ENCODE data around the gene ALG11. TPM values are rescaled to one million over a fixed set of nuclear protein-coding genes. Genes with fewer than 3 reads are reported as not detected.
A peak's percentile ranks its signal among the peaks of the same experiment; 100 is the strongest.
"Not testable (repeated sequence)": the region's sequence is repeated elsewhere in the genome, so short reads cannot be mapped to it uniquely, and the experiment has no call there.

Gene ALG11
- total RNA-seq, 1 donor from 2014 or later, result 44.7 TPM

DNA sequence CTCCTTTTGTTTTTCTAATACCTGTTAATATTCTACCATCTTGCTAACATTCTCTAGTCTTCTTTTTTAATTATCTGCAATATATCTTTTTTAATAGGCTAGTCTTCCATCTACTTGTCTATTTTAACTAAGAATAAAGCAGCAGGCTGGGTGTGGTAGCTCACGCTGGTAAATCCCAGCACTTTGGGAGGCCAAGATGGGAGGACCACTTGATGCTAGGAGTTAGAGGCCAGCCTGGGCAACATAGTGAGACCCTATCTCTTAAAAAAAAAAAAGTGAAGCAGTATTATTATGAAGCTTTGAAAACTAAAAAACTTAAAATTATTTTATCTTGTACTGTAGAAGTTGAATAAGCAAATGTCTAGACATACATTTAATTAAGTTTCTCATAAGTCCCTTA lies 15.6 kb downstream of the ALG11 start:
- no peaks in the 10 kb centered on the region for H3K9me3 Mint-ChIP-seq (ENCODE audit: unreplicated experiment)

DNA sequence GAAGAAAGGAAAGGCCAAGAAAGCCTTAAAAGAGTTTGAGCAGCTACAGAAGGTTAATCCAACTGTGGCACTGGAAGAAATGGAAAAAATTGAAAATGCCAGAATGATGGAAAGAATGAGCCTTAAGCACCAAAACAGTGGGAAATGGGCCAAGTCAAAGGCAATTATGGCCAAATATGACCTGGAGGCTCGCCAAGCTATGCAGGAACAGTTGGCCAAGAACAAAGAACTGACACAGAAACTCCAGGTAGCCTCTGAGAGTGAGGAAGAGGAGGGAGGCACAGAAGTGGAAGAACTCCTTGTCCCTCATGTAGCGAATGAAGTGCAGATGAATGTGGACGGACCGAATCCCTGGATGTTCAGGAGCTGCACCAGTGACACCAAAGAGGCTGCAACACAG lies 17.4 kb downstream of the ALG11 start:
- no peaks in the 10 kb centered on the region for H3K9me3 Mint-ChIP-seq (ENCODE audit: unreplicated experiment)
- peak overlapping the region; percentile 63 for H3K4me3 Mint-ChIP-seq (ENCODE audit: unreplicated experiment)
- H3K36me3 Mint-ChIP-seq (ENCODE audit: low read depth, unreplicated experiment), result peaks cover 54% of the 10 kb centered on the region
- no peak for DNase-seq (ENCODE audit: low spot score)
- peak overlapping the region; percentile 74 for H3K27ac Mint-ChIP-seq (ENCODE audit: unreplicated experiment)
- peaks cover 13% of the 10 kb centered on the region for H3K4me1 Mint-ChIP-seq (ENCODE audit: unreplicated experiment)
- H3K27me3 Mint-ChIP-seq (ENCODE audit: unreplicated experiment), result peaks cover 9% of the 10 kb centered on the region
- TF ChIP-seq, protein P1, sequence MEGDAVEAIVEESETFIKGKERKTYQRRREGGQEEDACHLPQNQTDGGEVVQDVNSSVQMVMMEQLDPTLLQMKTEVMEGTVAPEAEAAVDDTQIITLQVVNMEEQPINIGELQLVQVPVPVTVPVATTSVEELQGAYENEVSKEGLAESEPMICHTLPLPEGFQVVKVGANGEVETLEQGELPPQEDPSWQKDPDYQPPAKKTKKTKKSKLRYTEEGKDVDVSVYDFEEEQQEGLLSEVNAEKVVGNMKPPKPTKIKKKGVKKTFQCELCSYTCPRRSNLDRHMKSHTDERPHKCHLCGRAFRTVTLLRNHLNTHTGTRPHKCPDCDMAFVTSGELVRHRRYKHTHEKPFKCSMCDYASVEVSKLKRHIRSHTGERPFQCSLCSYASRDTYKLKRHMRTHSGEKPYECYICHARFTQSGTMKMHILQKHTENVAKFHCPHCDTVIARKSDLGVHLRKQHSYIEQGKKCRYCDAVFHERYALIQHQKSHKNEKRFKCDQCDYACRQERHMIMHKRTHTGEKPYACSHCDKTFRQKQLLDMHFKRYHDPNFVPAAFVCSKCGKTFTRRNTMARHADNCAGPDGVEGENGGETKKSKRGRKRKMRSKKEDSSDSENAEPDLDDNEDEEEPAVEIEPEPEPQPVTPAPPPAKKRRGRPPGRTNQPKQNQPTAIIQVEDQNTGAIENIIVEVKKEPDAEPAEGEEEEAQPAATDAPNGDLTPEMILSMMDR (IDR thresholded peaks at IDR 0.05; ENCODE audit: unreplicated experiment), result no peak

More for the DNA sequence above, 15.6 kb downstream of the ALG11 start:
- Mint-ChIP-seq H3K27ac (ENCODE audit: unreplicated experiment) (no peak overlapping the region), H3K4me3 (ENCODE audit: unreplicated experiment) (no peak overlapping the region), H3K36me3 (ENCODE audit: low read depth, unreplicated experiment) (peaks cover 59% of the 10 kb centered on the region), H3K27me3 (ENCODE audit: unreplicated experiment) (peaks cover 9% of the 10 kb centered on the region), H3K4me1 (ENCODE audit: unreplicated experiment) (peaks cover 13% of the 10 kb centered on the region)
- TF ChIP-seq, protein P1 (IDR thresholded peaks at IDR 0.05; ENCODE audit: unreplicated experiment), result no peak
- DNase-seq (ENCODE audit: low spot score), result no peak

DNA sequence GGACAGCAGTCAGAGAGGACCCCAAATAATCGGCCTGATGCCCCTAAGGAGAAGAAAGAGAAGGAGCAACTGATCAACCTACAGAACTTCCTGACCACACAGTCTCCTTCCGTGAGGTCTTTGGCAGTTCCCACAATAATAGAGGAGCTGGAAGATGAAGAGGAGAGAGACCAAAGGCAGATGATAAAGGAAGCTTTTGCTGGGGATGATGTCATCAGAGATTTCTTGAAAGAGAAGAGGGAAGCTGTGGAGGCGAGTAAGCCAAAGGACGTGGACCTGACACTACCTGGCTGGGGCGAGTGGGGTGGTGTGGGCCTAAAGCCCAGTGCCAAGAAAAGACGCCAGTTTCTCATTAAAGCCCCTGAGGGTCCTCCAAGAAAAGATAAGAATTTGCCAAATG lies 18.2 kb downstream of the ALG11 start:
- Mint-ChIP-seq H3K36me3 (ENCODE audit: low read depth, unreplicated experiment) (peaks cover 48% of the 10 kb centered on the region), H3K4me1 (ENCODE audit: unreplicated experiment) (peaks cover 20% of the 10 kb centered on the region)
- not testable (repeated sequence) for DNase-seq (ENCODE audit: low spot score); H3K9me3 Mint-ChIP-seq (ENCODE audit: unreplicated experiment); H3K27ac Mint-ChIP-seq (ENCODE audit: unreplicated experiment); H3K4me3 Mint-ChIP-seq (ENCODE audit: unreplicated experiment); H3K27me3 Mint-ChIP-seq (ENCODE audit: unreplicated experiment)

DNA sequence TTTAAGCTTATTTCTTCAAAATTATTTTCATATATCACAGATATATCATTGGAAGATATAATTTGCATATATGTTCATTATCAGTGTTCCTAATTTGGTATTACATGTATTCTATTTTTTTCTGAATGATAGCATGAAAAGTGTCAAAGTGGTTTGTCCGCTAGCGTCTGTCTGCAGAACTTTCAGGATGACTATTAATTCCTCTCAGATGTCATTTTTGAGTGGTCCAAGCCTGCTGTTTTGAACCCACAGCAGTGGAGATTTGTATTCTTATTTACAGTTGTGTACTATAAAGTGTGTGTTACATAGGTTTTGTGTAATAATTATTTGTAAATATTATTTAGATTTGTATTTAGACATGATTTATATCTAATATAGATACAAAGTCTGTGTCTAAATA lies 20.8 kb downstream of the ALG11 start:
- no peaks in the 10 kb centered on the region for H3K27me3 Mint-ChIP-seq (ENCODE audit: unreplicated experiment)
- no peaks in the 10 kb centered on the region for H3K9me3 Mint-ChIP-seq (ENCODE audit: unreplicated experiment)
- TF ChIP-seq, protein P1 (IDR thresholded peaks at IDR 0.05; ENCODE audit: unreplicated experiment), result no peak
- no peak overlapping the region for H3K27ac Mint-ChIP-seq (ENCODE audit: unreplicated experiment)
- H3K4me3 Mint-ChIP-seq (ENCODE audit: unreplicated experiment), result no peak overlapping the region
- H3K36me3 Mint-ChIP-seq (ENCODE audit: low read depth, unreplicated experiment), result peaks cover 28% of the 10 kb centered on the region
- DNase-seq (ENCODE audit: low spot score), result no peak
- H3K4me1 Mint-ChIP-seq (ENCODE audit: unreplicated experiment), result peaks cover 20% of the 10 kb centered on the region

DNA sequence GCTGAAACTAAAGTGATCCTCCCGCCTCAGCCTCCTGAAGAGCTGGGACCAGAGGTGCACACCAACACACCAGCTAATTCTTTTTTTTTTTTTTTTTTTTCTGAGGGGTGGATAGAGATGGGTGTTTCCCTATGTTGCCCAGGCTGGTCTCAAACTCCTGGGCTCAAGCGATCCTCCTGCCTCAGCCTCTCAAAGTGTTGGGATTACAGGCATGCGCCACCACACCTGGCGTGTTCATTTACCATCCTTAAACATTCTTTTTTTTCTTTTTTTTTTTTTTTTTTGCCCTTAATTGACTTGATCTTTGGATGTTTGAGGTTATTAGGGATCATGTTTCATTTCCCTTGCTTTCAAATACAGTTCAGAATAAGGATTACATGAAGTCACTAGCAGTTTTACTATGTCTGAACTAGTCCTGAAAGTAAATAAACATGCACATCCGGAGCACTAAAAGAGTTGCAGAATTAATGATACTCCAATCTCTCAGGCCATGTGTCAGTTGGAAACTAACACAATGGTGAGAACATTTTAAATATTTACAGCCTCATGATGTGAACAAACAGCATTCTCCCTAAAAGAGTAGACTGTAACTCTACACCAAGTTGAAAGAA lies 22.5 kb downstream of the ALG11 start:
- TF ChIP-seq, protein P1 (IDR thresholded peaks at IDR 0.05; ENCODE audit: unreplicated experiment), result no peak
- H3K4me1 Mint-ChIP-seq (ENCODE audit: unreplicated experiment), result peaks cover 10% of the 10 kb centered on the region
- peaks cover 17% of the 10 kb centered on the region for H3K36me3 Mint-ChIP-seq (ENCODE audit: low read depth, unreplicated experiment)
- no peak overlapping the region for H3K4me3 Mint-ChIP-seq (ENCODE audit: unreplicated experiment)
- no peaks in the 10 kb centered on the region for H3K9me3 Mint-ChIP-seq (ENCODE audit: unreplicated experiment)
- H3K27me3 Mint-ChIP-seq (ENCODE audit: unreplicated experiment), result peaks cover 1% of the 10 kb centered on the region
- H3K27ac Mint-ChIP-seq (ENCODE audit: unreplicated experiment), result no peak overlapping the region
- DNase-seq (ENCODE audit: low spot score), result no peak
